ENCODE data around the gene PRRG4. TPM values are rescaled to one million over a fixed set of nuclear protein-coding genes. Genes with fewer than 3 reads are reported as not detected.
"Not testable (repeated sequence)": the region's sequence is repeated elsewhere in the genome, so short reads cannot be mapped to it uniquely, and the experiment has no call there.

The PRRG4 gene
- total RNA-seq, 1 donor from 2014 or later: not detected

DNA sequence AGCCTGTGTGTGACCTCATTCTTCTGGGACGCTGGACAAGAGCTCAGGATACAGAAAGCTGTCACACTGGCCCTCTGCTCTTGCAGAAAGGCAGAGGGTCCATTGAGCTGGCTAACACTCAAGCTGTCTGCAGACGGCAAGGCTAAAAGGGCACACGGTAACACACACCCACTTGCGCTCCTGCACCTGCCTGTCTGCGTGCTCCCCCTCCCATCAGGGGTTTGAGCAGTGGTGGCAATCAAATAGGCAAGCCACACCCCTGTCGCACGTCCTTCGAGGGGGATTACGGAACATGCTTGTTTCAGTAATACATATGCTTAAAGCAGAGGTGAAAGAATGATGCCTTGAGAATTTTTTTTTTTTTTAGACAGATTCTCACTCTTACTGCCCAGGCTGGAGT, 55.8 kb downstream of the PRRG4 start:
- TF ChIP-seq, protein P1, sequence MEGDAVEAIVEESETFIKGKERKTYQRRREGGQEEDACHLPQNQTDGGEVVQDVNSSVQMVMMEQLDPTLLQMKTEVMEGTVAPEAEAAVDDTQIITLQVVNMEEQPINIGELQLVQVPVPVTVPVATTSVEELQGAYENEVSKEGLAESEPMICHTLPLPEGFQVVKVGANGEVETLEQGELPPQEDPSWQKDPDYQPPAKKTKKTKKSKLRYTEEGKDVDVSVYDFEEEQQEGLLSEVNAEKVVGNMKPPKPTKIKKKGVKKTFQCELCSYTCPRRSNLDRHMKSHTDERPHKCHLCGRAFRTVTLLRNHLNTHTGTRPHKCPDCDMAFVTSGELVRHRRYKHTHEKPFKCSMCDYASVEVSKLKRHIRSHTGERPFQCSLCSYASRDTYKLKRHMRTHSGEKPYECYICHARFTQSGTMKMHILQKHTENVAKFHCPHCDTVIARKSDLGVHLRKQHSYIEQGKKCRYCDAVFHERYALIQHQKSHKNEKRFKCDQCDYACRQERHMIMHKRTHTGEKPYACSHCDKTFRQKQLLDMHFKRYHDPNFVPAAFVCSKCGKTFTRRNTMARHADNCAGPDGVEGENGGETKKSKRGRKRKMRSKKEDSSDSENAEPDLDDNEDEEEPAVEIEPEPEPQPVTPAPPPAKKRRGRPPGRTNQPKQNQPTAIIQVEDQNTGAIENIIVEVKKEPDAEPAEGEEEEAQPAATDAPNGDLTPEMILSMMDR (IDR thresholded peaks at IDR 0.05; ENCODE audit: unreplicated experiment): no peak
- no peak for DNase-seq (ENCODE audit: low spot score)
- Mint-ChIP-seq H3K27me3 (ENCODE audit: unreplicated experiment) (peaks cover 3% of the 10 kb centered on the region), H3K4me3 (ENCODE audit: unreplicated experiment) (no peak overlapping the region), H3K4me1 (ENCODE audit: unreplicated experiment) (peaks cover 2% of the 10 kb centered on the region), H3K36me3 (ENCODE audit: low read depth, unreplicated experiment) (peaks cover 9% of the 10 kb centered on the region), H3K27ac (ENCODE audit: unreplicated experiment) (no peak overlapping the region), H3K9me3 (ENCODE audit: unreplicated experiment) (no peaks in the 10 kb centered on the region)

DNA sequence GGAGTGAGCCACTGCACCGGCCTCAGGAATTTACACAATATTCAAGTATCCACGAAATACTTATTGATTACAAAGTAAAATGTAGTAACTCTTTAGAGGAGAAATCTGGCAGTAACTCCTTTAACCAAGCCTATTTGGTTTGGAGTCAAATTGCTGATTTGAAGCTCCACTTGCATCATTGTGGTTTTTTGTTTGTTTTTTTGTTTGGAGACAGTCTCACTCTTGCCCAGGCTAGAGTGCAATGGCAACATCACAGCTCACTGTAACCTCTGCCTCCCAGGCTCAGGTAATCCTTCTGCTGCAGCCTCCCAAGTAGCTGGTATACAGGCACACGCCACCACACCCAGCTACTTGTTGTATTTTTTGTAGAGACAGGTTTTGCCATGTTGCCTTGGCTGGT, 56.5 kb downstream of the PRRG4 start:
- H3K27me3 Mint-ChIP-seq (ENCODE audit: unreplicated experiment): peaks cover 3% of the 10 kb centered on the region
- peaks cover 3% of the 10 kb centered on the region for H3K4me1 Mint-ChIP-seq (ENCODE audit: unreplicated experiment)
- peaks cover 9% of the 10 kb centered on the region for H3K36me3 Mint-ChIP-seq (ENCODE audit: low read depth, unreplicated experiment)
- H3K4me3 Mint-ChIP-seq (ENCODE audit: unreplicated experiment): no peak overlapping the region
- H3K9me3 Mint-ChIP-seq (ENCODE audit: unreplicated experiment): no peaks in the 10 kb centered on the region
- TF ChIP-seq, protein P1 (IDR thresholded peaks at IDR 0.05; ENCODE audit: unreplicated experiment): no peak
- no peak overlapping the region for H3K27ac Mint-ChIP-seq (ENCODE audit: unreplicated experiment)
- no peak for DNase-seq (ENCODE audit: low spot score)

DNA sequence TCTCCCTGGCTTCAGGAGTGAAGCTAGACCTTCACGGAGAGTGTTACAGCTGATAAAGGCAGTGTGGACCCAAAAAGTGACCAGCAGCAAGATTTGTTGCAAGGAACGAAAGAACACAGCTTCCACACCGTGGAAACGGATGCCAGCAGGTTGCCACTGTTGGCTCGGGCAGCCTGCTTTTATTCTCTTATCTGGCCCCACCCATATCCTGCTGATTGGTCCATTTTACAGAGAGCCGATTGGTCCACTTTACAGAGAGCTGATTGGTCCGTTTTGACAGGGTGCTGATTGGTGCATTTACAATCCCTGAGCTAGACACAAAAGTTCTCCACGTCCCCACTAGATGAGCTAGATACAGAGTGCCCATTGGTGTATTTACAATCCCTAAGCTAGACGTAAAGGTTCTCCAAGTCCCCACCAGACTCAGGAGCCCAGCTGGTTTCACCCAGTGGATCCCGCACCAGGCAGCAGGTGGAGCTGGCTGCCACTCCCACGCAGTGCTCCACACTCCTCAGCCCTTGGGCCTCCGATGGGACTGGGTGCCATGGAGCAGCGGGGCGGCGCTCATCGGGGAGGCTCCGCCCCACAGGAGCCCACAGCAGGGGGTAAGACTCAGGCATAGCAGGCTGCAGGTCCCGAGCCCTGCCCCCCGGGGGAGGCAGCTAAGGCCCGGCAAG, 58.1 kb downstream of the PRRG4 start:
- not testable (repeated sequence) for H3K27ac Mint-ChIP-seq (ENCODE audit: unreplicated experiment); H3K9me3 Mint-ChIP-seq (ENCODE audit: unreplicated experiment); H3K4me3 Mint-ChIP-seq (ENCODE audit: unreplicated experiment); H3K4me1 Mint-ChIP-seq (ENCODE audit: unreplicated experiment); H3K27me3 Mint-ChIP-seq (ENCODE audit: unreplicated experiment); DNase-seq (ENCODE audit: low spot score)
- H3K36me3 Mint-ChIP-seq (ENCODE audit: low read depth, unreplicated experiment): peaks cover 16% of the 10 kb centered on the region

DNA sequence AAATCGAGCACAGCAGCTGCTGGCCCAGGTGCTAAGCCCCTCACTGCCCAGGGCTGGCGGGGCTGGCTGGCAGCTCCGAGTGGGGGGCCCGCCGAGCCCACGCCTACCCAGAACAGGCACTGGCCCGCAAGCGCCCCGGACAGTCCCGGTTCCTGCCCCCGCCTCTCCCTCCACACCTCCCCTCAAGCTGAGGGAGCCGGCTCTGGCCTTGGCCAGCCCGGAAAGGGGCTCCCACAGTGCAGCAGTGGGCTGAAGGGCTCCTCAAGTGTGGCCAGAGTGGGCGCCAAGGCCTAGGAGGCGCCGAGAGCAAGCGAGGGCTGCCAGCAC, 58.6 kb downstream of the PRRG4 start:
- H3K27ac Mint-ChIP-seq (ENCODE audit: unreplicated experiment); H3K4me3 Mint-ChIP-seq (ENCODE audit: unreplicated experiment); DNase-seq (ENCODE audit: low spot score); H3K27me3 Mint-ChIP-seq (ENCODE audit: unreplicated experiment); H3K4me1 Mint-ChIP-seq (ENCODE audit: unreplicated experiment); H3K9me3 Mint-ChIP-seq (ENCODE audit: unreplicated experiment): not testable (repeated sequence)
- peaks cover 16% of the 10 kb centered on the region for H3K36me3 Mint-ChIP-seq (ENCODE audit: low read depth, unreplicated experiment)

DNA sequence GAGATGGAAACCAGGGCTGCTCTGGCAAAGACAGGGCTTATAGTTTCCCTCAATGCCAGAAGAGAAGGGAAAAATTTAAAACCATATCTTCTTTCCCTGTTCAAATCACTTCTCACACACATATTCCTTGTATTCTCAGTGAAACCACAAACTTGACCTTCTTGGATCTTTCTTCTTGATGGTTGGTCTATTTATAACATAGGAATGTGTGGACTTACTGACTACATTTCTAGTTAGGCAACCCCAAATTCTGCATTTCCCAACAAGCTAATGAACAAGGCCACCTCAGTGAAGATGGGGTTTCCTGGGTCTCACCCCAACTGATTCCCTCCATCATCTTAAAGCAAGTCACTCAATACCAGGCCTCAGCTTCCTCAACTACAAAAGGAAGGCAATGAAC, 59.1 kb downstream of the PRRG4 start:
- Mint-ChIP-seq H3K4me3 (ENCODE audit: unreplicated experiment) (no peak overlapping the region), H3K4me1 (ENCODE audit: unreplicated experiment) (peaks cover 9% of the 10 kb centered on the region), H3K27ac (ENCODE audit: unreplicated experiment) (no peak overlapping the region), H3K9me3 (ENCODE audit: unreplicated experiment) (no peaks in the 10 kb centered on the region), H3K36me3 (ENCODE audit: low read depth, unreplicated experiment) (peaks cover 16% of the 10 kb centered on the region), H3K27me3 (ENCODE audit: unreplicated experiment) (peaks cover 5% of the 10 kb centered on the region)
- TF ChIP-seq, protein P1 (IDR thresholded peaks at IDR 0.05; ENCODE audit: unreplicated experiment): no peak
- DNase-seq (ENCODE audit: low spot score): no peak

DNA sequence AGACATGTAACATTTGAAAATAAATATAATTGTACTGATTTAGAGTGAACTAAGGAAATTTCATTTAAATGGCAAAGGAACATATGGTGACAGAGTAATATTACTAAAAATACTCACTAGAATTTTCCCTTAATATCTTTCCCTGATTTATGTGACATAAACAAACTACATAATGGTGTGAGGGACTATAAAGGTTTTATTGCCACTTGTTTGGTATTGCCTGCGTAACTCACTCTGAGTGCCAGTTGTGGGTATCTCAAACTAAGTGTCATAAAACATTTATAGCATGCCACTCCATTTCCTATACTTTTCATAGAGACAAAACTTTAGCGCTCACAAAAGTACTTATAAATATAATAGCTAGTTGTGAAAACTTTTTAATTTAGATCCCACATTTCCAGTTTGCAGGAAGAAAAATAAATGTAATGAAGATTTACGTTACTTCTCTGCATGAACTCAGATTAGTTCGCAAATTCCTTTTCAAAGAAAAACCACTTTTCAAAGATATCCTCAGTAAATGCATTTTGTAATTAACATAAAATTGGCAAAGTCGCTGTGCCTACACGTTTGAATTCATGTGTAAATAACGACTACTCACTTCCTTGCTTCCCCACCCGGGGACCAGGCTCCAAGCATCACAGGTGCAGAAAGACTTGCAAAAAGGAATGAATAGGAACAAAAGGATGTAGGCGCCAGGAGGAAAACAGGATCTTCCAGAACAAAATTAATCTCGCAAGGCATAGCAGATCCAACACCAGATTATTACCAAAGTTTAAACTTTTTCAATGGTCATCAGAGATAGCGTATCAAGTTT, 61.3 kb downstream of the PRRG4 start:
- Mint-ChIP-seq H3K27me3 (ENCODE audit: unreplicated experiment) (peaks cover 2% of the 10 kb centered on the region), H3K4me3 (ENCODE audit: unreplicated experiment) (peak overlapping the region; percentile 97), H3K9me3 (ENCODE audit: unreplicated experiment) (no peaks in the 10 kb centered on the region), H3K36me3 (ENCODE audit: low read depth, unreplicated experiment) (peaks cover 16% of the 10 kb centered on the region), H3K27ac (ENCODE audit: unreplicated experiment) (peak overlapping the region; percentile 96), H3K4me1 (ENCODE audit: unreplicated experiment) (peaks cover 25% of the 10 kb centered on the region)
- TF ChIP-seq, protein P1 (IDR thresholded peaks at IDR 0.05; ENCODE audit: unreplicated experiment): no peak
- no peak for DNase-seq (ENCODE audit: low spot score)
